Epithelial cell of esophagus (primary cell): ENCODE measurements around the gene MAPK1.

Experiments used
- DNase-seq: peaks from one replicate; pipeline ENCODE4 v3.0.0; 2010; ENCODE audit warnings: low read depth
- H3K4me3 ChIP-seq: 2 replicates; pipeline ENCODE4 v1.5.1; 2011; ENCODE audit warnings: mild to moderate bottlenecking, low read length, control low read depth
- TF ChIP-seq, protein P1 (sequence below): IDR thresholded peaks from 2 replicates; pipeline ENCODE4 v1.5.1; 2011; ENCODE audit warnings: low read depth, mild to moderate bottlenecking, low read length, control low read depth, inconsistent platforms; ENCODE audit not compliant: insufficient read depth; ENCODE audit errors: missing control alignments

Gene MAPK1

DNA sequence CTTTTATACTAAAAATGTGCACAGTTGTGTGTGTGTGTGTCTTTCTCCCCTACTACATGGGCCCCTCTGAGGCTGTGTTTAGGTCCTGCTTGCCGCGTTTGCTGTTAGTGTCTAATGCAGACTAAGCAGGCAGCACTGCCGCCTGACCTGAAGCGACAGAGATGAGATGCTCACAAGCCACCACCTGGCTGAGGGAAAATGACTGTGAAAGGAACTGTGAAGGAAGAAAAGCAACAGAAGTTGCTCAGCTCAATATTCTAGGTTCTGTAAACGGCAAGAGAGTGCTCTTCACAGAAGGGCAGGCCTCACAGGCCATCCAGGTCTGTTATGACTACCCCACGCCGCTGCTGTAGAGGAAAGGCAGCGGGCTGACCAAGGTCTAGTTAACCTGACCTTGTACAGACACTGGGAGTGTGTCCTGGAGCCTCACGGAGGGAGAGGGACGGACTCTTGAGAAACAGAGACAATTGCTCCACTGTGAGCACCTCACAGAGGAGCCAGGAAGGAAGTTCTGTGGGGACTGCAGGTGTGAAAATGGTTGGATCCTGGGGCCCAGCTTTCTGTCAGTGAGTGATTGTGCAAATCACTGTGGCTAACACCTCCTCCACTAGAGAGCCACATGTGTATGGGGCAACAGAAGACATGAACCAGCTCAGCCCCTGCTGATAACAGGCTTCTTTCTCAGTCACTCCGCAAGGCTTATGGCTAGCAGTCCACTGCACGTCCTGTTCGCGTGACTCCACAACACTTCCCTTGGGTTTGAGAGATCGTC is 100.6 kb downstream of the MAPK1 start:
- no peak overlapping the region for H3K4me3 ChIP-seq
- no peak for DNase-seq
- TF ChIP-seq, protein P1, sequence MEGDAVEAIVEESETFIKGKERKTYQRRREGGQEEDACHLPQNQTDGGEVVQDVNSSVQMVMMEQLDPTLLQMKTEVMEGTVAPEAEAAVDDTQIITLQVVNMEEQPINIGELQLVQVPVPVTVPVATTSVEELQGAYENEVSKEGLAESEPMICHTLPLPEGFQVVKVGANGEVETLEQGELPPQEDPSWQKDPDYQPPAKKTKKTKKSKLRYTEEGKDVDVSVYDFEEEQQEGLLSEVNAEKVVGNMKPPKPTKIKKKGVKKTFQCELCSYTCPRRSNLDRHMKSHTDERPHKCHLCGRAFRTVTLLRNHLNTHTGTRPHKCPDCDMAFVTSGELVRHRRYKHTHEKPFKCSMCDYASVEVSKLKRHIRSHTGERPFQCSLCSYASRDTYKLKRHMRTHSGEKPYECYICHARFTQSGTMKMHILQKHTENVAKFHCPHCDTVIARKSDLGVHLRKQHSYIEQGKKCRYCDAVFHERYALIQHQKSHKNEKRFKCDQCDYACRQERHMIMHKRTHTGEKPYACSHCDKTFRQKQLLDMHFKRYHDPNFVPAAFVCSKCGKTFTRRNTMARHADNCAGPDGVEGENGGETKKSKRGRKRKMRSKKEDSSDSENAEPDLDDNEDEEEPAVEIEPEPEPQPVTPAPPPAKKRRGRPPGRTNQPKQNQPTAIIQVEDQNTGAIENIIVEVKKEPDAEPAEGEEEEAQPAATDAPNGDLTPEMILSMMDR = no peak

GRCh38 chr22:21765909-21766529 is 101.4 kb downstream of the MAPK1 start:
- H3K4me3 ChIP-seq = no peak overlapping the region
- no peak for DNase-seq
- TF ChIP-seq, protein P1 = no peak

GRCh38 chr22:21764038-21764804 is 103.2 kb downstream of the MAPK1 start:
- TF ChIP-seq, protein P1 = no peak
- no peak overlapping the region for H3K4me3 ChIP-seq
- DNase-seq = no peak

DNA sequence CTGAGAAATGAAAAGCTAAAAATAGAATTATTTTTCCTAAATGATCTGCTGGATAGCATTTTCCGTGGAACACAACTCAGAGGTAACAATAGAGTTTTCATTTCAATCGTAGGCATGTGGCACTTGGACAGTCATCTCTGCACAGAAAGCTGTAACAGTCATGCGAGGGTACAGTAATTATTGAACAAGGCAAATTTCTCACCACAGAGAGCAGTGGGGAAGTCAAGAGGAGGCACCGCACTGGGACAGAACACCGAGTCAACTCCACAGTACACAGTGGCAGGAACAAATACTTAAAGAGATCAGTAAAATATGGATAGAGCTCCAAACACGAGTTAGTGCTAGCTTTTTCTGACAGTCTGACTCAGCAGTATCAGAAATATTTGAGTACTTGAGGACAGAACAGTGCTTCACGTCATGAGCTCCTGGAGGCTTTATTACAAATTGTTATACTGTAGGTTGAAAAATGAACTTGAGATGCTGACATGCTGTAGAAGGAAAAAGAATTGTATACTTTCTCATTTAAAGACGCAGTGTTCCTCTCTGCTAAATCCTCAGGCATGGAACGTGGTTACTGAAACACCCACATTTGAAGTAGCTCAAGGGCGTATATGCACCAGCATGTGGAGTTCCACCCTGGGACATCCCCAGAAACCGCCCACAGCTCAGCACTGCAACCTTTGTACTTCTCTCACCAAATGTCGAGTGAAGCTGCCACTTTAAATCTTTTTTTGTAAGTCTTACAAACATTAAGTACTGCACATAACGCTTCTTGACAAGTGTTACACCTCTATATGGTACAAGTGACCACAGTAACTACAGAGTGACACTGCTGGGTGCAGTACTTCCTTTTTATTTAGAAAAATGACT is 104.5 kb downstream of the MAPK1 start:
- no peak overlapping the region for H3K4me3 ChIP-seq
- TF ChIP-seq, protein P1 = no peak
- peak; percentile 23 for DNase-seq

GRCh38 chr22:21761994-21762680 is 105.3 kb downstream of the MAPK1 start:
- TF ChIP-seq, protein P1 = no peak
- no peak for DNase-seq
- no peak overlapping the region for H3K4me3 ChIP-seq

GRCh38 chr22:21761086-21761485 is 106.4 kb downstream of the MAPK1 start:
- no peak for DNase-seq
- H3K4me3 ChIP-seq = no peak overlapping the region
- TF ChIP-seq, protein P1 = no peak
